NB4 (cell line): ENCODE data around the gene ZFAND6.

ENCODE experiments used
- POLR2A ChIP-seq: IDR thresholded peaks from 2 replicates; pipeline ENCODE4 v1.6.1; 2011; ENCODE audit warnings: mild to moderate bottlenecking; ENCODE audit not compliant: insufficient read length; ENCODE audit errors: extremely low read depth
- TF ChIP-seq, protein P1 (sequence below): IDR thresholded peaks from one replicate; pipeline ENCODE4 v1.5.1; 2012; ENCODE audit warnings: low read depth, low read length
- TF ChIP-seq, protein P2 (sequence below): IDR thresholded peaks from 2 replicates; pipeline ENCODE4 v1.6.1; 2011; ENCODE audit warnings: low read depth, low read length

DNA sequence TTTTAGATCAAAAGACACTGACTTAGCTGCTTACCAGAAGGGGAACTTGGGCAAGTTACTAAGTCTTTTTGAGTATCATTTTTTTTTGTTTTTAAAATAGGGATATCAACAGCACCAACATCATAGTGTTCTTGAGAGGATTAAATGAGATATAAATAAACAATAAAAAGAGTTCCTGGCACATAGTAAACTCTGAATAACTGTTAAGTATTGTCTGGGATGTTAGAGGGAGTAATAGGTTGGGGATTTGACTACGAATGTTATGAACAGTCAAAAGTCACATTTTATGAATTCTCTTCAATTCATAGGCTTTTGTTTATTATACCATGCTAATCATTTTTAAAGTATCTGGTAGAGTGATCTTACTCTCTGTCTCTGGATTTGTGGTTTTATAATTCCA, 55.5 kb downstream of the ZFAND6 start:
- TF ChIP-seq, protein P1, sequence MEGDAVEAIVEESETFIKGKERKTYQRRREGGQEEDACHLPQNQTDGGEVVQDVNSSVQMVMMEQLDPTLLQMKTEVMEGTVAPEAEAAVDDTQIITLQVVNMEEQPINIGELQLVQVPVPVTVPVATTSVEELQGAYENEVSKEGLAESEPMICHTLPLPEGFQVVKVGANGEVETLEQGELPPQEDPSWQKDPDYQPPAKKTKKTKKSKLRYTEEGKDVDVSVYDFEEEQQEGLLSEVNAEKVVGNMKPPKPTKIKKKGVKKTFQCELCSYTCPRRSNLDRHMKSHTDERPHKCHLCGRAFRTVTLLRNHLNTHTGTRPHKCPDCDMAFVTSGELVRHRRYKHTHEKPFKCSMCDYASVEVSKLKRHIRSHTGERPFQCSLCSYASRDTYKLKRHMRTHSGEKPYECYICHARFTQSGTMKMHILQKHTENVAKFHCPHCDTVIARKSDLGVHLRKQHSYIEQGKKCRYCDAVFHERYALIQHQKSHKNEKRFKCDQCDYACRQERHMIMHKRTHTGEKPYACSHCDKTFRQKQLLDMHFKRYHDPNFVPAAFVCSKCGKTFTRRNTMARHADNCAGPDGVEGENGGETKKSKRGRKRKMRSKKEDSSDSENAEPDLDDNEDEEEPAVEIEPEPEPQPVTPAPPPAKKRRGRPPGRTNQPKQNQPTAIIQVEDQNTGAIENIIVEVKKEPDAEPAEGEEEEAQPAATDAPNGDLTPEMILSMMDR, result no peak
- no peak for TF ChIP-seq POLR2A
- TF ChIP-seq, protein P2, sequence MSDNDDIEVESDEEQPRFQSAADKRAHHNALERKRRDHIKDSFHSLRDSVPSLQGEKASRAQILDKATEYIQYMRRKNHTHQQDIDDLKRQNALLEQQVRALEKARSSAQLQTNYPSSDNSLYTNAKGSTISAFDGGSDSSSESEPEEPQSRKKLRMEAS, result no peak
